HG03432 (cell line): Measurements from ENCODE around the gene TRMT11.
"Not testable (repeated sequence)": the region's sequence is repeated elsewhere in the genome, so short reads cannot be mapped to it uniquely, and the experiment has no call there.

Experiments
- ATAC-seq: cut with Tn5 transposase; IDR thresholded peaks from one replicate; pipeline ENCODE4 v1.9.1; 2021; ENCODE audit warnings: mild to moderate bottlenecking, moderate library complexity; ENCODE audit not compliant: unreplicated experiment

TRMT11 gene

GRCh38 chr6:126041516-126041915 lies 55.2 kb downstream of the TRMT11 start:
- no peak for ATAC-seq

- ATAC-seq: no peak
Observed at GRCh38 chr6:126042001-126042419, 55.7 kb downstream of the TRMT11 start.

- no peak for ATAC-seq
Observed at GRCh38 chr6:126047648-126048047, 61.3 kb downstream of the TRMT11 start.

GRCh38 chr6:126048635-126049034 lies 62.3 kb downstream of the TRMT11 start:
- no peak for ATAC-seq

GRCh38 chr6:126050795-126051194 lies 64.5 kb downstream of the TRMT11 start:
- ATAC-seq: no peak

GRCh38 chr6:126051791-126052190 lies 65.5 kb downstream of the TRMT11 start:
- ATAC-seq: no peak

GRCh38 chr6:126052485-126052884 lies 66.1 kb downstream of the TRMT11 start:
- ATAC-seq: no peak

GRCh38 chr6:126054258-126054702 lies 67.9 kb downstream of the TRMT11 start:
- ATAC-seq: no peak

- ATAC-seq: no peak
Observed at GRCh38 chr6:126054802-126055201, 68.5 kb downstream of the TRMT11 start.

- ATAC-seq: no peak
Observed at GRCh38 chr6:126055449-126055848, 69.1 kb downstream of the TRMT11 start.

- ATAC-seq: no peak
Observed at GRCh38 chr6:126056355-126057004, 70.1 kb downstream of the TRMT11 start.

- not testable (repeated sequence) for ATAC-seq
Observed at GRCh38 chr6:126058085-126058484, 71.7 kb downstream of the TRMT11 start.

GRCh38 chr6:126060400-126060799 lies 74.1 kb downstream of the TRMT11 start:
- no peak for ATAC-seq

- peak; percentile 85 for ATAC-seq
Observed at GRCh38 chr6:126063512-126064146, 77.3 kb downstream of the TRMT11 start.

- ATAC-seq: no peak
Observed at GRCh38 chr6:126064257-126064747, 78.0 kb downstream of the TRMT11 start.

GRCh38 chr6:126064748-126065401 lies 78.5 kb downstream of the TRMT11 start:
- no peak for ATAC-seq

GRCh38 chr6:126066053-126067048 lies 80.0 kb downstream of the TRMT11 start:
- ATAC-seq: no peak

GRCh38 chr6:126067073-126067472 lies 80.7 kb downstream of the TRMT11 start:
- no peak for ATAC-seq

- no peak for ATAC-seq
Observed at GRCh38 chr6:126069449-126069848, 83.1 kb downstream of the TRMT11 start.

- no peak for ATAC-seq
Observed at GRCh38 chr6:126071000-126071647, 84.8 kb downstream of the TRMT11 start.
